Right lobe of liver (tissue), 6 donors: ENCODE measurements around the gene MAP3K4. TPM values are rescaled to one million over a fixed set of nuclear protein-coding genes. Genes with fewer than 3 reads are reported as not detected.

Experiments used
- ATAC-seq, 4 donors: fragments of 200-7000 bp; cut with Tn5 transposase; one replicate each; pipeline ENCODE4 v1.9.1; 2020; ENCODE audit warnings: mild to moderate bottlenecking in 4 of 4, moderate library complexity in 4 of 4
- DNase-seq, 3 donors: peaks; one replicate each; pipeline ENCODE4 v3.0.0-alpha.2; 2020
- H3K27ac ChIP-seq, 3 donors: fragments of 200-600 bp; one replicate each; pipeline ENCODE4 v1.8.0; 2022
- H3K27me3 ChIP-seq, 2 donors: fragments of 200-600 bp; one replicate each; pipeline ENCODE4 v1.8.0; 2022
- H3K36me3 ChIP-seq, 4 donors: fragments of 200-600 bp; sonication (generic) in 1 of 4; one replicate each; pipeline versions ENCODE4 v1.5.1 to v1.8.0; 2017 to 2022; ENCODE audit warnings: control low read depth in 1 of 4
- H3K4me1 ChIP-seq, 4 donors: fragments of 200-600 bp; sonication (generic) in 1 of 4; one replicate each; pipeline versions ENCODE4 v1.5.1 to v1.8.0; 2017 to 2022; ENCODE audit warnings: control low read depth in 1 of 4
- H3K4me3 ChIP-seq, 3 donors: fragments of 200-600 bp; one replicate each; pipeline ENCODE4 v1.8.0; 2022
- H3K9me3 ChIP-seq, 4 donors: fragments of 200-600 bp; sonication (generic) in 1 of 4; one replicate each; pipeline versions ENCODE4 v1.5.1 to v1.8.0; 2017 to 2022; ENCODE audit warnings: control low read depth in 1 of 4
- POLR2A ChIP-seq: fragments of 450-650 bp; IDR thresholded peaks from one replicate; pipeline ENCODE4 v1.6.1; 2017; ENCODE audit warnings: antibody characterized with exemption, mild to moderate bottlenecking
- WGBS: methylation state at CpG from one replicate; pipeline ENCODE4 v1.1.6; 2018; ENCODE audit warnings: low coverage, low lambda C conversion rate; ENCODE audit not compliant: insufficient coverage; ENCODE audit errors: missing lambda C conversion rate; 5-methylcytosine and 5-hydroxymethylcytosine counted together
- intact Hi-C, 2 donors: fragments of 100-400 bp; cut with DNase I; formaldehyde crosslinking; loops; one replicate each; pipeline versions ENCODE4 v1.11.2 to v1.14.1; 2022
- total RNA-seq, 6 experiments: library from RNA; depleted of rRNA in 2 of 6; stranded (reverse); fragments of >200 nt in 2 of 6; fragmentation: NEBNext Ultra II Directional in 3 of 6; extraction: Animal tissue kit (Norgen Biotek cat#: 25700) in 3 of 6; gene quantifications; one replicate each; pipeline versions ENCODE4 v1.1.0 to v1.2.4, GENCODE V29; 2016 to 2023
- TF ChIP-seq, protein P1 (sequence below), 4 donors: fragments of 200-600 bp in 3 of 4; fragments of 450-650 bp in 1 of 4; IDR thresholded peaks; one replicate each; pipeline versions ENCODE4 v1.5.1 to v1.8.0; 2016 to 2022; ENCODE audit warnings: antibody characterized with exemption in 4 of 4, mild to moderate bottlenecking in 2 of 4
- donor health status: DM: no; HTN: yes; CAD: no.
- donor health status: DM: no; HTN: no; CAD: no.
- donor health status: DM: no; HTN: no; CAD: no.
- donor health status: DM: no; HTN: yes; CAD: no.
- donor health status: DM: no; HTN: yes; CAD: no.

Gene MAP3K4
- total RNA-seq, 6 experiments from 2014 or later, result 9.4 to 20.5 (median 13.1) TPM

DNA sequence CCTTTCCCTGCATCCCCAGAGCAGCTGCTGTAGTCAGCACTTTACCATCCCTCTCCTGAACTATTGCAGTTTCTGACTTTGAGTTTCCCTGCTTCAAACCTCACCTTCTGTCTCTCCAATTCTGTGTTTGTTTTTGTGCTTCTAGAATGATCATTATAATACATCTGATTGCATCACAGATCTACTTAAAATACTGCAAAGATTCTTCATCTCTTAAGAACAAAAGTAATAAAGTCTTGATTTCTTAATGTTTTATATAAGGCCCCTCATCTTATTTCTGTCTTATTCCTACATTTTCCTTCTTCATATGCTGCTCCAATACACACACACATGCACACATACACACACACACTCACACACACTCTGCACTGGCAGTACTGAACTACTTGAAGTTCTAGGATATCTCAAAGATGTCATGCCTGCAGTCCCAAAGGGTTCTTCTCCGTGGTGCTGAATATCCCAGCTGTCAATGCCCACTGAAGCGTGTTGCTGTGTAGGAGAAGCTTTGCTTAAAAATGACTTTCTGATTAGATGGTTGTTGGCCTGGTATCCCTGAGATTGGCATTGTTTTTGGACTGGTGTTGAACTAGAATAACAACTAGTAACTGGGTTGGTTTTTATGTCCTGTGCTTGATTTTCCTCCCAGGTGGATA lies 97.2 kb downstream of the MAP3K4 start:
- 77% methylated on average over 2 of the region's 2 CpGs for WGBS
- no peak for ATAC-seq
- TF ChIP-seq, protein P1, sequence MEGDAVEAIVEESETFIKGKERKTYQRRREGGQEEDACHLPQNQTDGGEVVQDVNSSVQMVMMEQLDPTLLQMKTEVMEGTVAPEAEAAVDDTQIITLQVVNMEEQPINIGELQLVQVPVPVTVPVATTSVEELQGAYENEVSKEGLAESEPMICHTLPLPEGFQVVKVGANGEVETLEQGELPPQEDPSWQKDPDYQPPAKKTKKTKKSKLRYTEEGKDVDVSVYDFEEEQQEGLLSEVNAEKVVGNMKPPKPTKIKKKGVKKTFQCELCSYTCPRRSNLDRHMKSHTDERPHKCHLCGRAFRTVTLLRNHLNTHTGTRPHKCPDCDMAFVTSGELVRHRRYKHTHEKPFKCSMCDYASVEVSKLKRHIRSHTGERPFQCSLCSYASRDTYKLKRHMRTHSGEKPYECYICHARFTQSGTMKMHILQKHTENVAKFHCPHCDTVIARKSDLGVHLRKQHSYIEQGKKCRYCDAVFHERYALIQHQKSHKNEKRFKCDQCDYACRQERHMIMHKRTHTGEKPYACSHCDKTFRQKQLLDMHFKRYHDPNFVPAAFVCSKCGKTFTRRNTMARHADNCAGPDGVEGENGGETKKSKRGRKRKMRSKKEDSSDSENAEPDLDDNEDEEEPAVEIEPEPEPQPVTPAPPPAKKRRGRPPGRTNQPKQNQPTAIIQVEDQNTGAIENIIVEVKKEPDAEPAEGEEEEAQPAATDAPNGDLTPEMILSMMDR (IDR thresholded peaks at IDR 0.05), result no peak
- TF ChIP-seq POLR2A, result no peak

DNA sequence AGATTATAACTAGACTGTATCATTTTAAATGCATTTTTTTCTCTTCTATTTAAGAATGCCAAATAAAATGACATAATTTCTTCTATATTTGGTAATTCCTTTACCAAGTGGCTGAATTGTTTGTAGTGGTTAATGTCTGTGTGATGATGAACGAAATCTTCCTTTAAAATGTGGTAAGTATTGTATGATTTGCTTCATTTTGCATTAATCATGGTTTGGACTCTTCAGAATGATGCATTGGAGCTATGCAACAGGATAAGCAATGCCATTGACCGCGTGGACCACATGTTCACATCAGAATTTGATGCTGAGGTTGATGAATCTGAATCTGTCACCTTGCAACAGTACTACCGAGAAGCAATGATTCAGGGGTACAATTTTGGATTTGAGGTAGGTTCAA lies 99.6 kb downstream of the MAP3K4 start:
- H3K9me3 ChIP-seq, result no peaks in the 10 kb centered on the region
- H3K27me3 ChIP-seq, result no peaks in the 10 kb centered on the region
- TF ChIP-seq, protein P1 (IDR thresholded peaks at IDR 0.05), result no peak
- TF ChIP-seq POLR2A, result no peak
- no peaks in the 10 kb centered on the region for H3K4me1 ChIP-seq
- no peak for ATAC-seq
- 92% methylated on average over 4 of the region's 4 CpGs for WGBS
- H3K4me3 ChIP-seq, result no peak overlapping the region
- DNase-seq, result no peak
- H3K36me3 ChIP-seq, result peaks cover 0 to 70% (median 20%) of the 10 kb centered on the region in 4 donors
- H3K27ac ChIP-seq, result no peak overlapping the region
- intact Hi-C loops, result no loop called here

More for the DNA sequence above, 97.2 kb downstream of the MAP3K4 start:
- no peak overlapping the region for H3K4me3 ChIP-seq
- H3K36me3 ChIP-seq, result peaks cover 0 to 79% (median 21%) of the 10 kb centered on the region in 4 donors
- DNase-seq, result no peak
- H3K9me3 ChIP-seq, result no peaks in the 10 kb centered on the region
- H3K27ac ChIP-seq, result no peak overlapping the region
- H3K4me1 ChIP-seq, result no peaks in the 10 kb centered on the region
- no peaks in the 10 kb centered on the region for H3K27me3 ChIP-seq
- intact Hi-C loops, result no loop called here

GRCh38 chr6:161091972-161092701 lies 100.6 kb downstream of the MAP3K4 start:
- ATAC-seq (no peak), DNase-seq (no peak)
- H3K27me3 ChIP-seq, result no peaks in the 10 kb centered on the region
- H3K36me3 ChIP-seq, result peaks cover 0 to 68% (median 16%) of the 10 kb centered on the region in 4 donors
- H3K27ac ChIP-seq, result no peak overlapping the region
- no peaks in the 10 kb centered on the region for H3K4me1 ChIP-seq
- H3K9me3 ChIP-seq, result no peaks in the 10 kb centered on the region
- no peak overlapping the region for H3K4me3 ChIP-seq
- TF ChIP-seq POLR2A, result no peak
- TF ChIP-seq, protein P1 (IDR thresholded peaks at IDR 0.05), result no peak
- WGBS, result 87% methylated on average over 6 of the region's 6 CpGs
- intact Hi-C loops, result no loop called here

- intact Hi-C loops, result no loop called here
- WGBS, result 83% methylated on average over 5 of the region's 5 CpGs
- TF ChIP-seq POLR2A, result no peak
- TF ChIP-seq, protein P1 (IDR thresholded peaks at IDR 0.05), result no peak
- peak in 1 of 4 donors; percentile 40 for ATAC-seq
- H3K4me3 ChIP-seq, result no peak overlapping the region
- H3K4me1 ChIP-seq, result no peaks in the 10 kb centered on the region
- no peak for DNase-seq
- H3K27ac ChIP-seq, result no peak overlapping the region
- H3K36me3 ChIP-seq, result peaks cover 0 to 50% (median 14%) of the 10 kb centered on the region in 4 donors
- H3K27me3 ChIP-seq, result no peaks in the 10 kb centered on the region
- no peaks in the 10 kb centered on the region for H3K9me3 ChIP-seq
Measured at GRCh38 chr6:161094955-161095354, 103.4 kb downstream of the MAP3K4 start.
